Measurements from ENCODE around the gene SLC5A10. TPM values are rescaled to one million over a fixed set of nuclear protein-coding genes. Genes with fewer than 3 reads are reported as not detected.

Gene SLC5A10
- total RNA-seq, 1 experiment from 2014 or later: not detected

DNA sequence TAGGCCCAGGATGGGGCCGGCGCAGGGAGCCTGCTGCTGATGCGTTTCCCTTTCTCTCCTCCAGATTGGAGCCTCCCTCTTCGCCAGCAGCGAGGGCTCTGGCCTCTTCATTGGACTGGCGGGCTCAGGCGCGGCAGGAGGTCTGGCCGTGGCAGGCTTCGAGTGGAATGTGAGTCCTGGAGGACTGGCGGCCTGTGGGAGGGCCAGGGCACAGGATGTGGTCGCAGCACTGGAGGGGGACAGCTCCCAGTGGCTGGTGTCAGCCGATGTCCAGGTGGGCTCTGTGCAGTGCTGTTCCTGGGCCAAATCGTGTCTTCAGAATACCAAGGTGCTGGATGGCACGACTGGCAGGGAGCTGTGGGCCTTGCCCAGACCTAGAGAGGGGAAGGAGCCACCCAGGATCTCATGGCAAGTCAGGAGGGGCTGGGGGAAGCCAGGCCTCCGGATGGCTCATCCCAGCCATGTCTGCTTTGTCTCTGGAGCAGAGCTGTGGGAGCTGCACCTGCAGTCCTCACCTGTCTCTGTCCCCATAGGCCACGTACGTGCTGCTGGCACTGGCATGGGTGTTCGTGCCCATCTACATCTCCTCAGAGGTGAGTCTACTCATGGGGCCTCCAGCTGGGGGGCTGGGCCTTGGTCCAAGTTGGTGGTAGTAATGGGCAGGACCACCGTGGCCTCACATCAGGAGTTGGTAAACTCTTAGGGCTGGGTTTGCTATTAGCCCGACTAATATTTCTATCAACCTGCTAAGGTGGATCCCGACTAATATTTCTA, 7.3 kb downstream of the SLC5A10 start:
- Histone ChIP-seq H3K4me1 (ENCODE audit: insufficient read depth, low read length, poor library complexity, severe bottlenecking) (no peaks in the 10 kb centered on the region), H3K27me3 (replicated peaks; ENCODE audit: insufficient read depth, low read depth, low read length, poor library complexity) (no peaks in the 10 kb centered on the region), H3K4me3 (ENCODE audit: low read depth, low read length, poor library complexity, severe bottlenecking) (no peak overlapping the region), H3K27ac (ENCODE audit: low read depth, low read length, poor library complexity, severe bottlenecking) (no peak overlapping the region), H3K9me3 (ENCODE audit: low read depth, low read length, poor library complexity, severe bottlenecking) (no peaks in the 10 kb centered on the region), H3K36me3 (ENCODE audit: insufficient read depth, low read length, poor library complexity, severe bottlenecking) (no peaks in the 10 kb centered on the region)
- intact Hi-C loops (cut with micrococcal nuclease; ENCODE audit: unreplicated experiment): no loop called here
- TF ChIP-seq, protein P1, sequence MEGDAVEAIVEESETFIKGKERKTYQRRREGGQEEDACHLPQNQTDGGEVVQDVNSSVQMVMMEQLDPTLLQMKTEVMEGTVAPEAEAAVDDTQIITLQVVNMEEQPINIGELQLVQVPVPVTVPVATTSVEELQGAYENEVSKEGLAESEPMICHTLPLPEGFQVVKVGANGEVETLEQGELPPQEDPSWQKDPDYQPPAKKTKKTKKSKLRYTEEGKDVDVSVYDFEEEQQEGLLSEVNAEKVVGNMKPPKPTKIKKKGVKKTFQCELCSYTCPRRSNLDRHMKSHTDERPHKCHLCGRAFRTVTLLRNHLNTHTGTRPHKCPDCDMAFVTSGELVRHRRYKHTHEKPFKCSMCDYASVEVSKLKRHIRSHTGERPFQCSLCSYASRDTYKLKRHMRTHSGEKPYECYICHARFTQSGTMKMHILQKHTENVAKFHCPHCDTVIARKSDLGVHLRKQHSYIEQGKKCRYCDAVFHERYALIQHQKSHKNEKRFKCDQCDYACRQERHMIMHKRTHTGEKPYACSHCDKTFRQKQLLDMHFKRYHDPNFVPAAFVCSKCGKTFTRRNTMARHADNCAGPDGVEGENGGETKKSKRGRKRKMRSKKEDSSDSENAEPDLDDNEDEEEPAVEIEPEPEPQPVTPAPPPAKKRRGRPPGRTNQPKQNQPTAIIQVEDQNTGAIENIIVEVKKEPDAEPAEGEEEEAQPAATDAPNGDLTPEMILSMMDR (conservative IDR thresholded peaks at IDR 0.05; ENCODE audit: low read depth, low read length): no peak
- TF ChIP-seq EZH2 (IDR thresholded peaks at IDR 0.05; ENCODE audit: borderline replicate concordance, low read depth, low read length, poor library complexity, severe bottlenecking): no peak
- ChIA-PET POLR2A (ENCODE audit: low non-redundant PET) (no interaction called here), CTCF (no interaction called here)
- no peak for DNase-seq (ENCODE audit: low spot score)
- no TSS peak for BruUV-seq (replicated peaks)

DNA sequence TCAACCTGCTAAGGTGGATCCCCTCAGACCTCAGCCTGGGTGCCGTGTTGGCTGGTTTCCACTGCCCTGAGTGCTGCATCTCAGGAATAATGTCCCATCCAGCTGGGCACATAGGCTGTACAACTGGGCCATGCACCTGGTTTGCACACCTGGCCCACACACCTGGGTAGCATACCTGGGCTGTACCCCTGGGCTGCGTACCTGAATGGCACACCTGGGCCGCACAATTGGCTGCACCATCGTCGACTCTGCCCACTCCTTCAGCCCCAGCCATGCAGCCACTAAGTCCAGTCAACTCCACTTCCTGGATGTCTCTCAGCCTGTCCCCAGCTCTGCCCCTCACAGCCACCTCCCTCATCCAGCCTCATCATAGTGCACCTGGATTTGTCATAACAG, 7.9 kb downstream of the SLC5A10 start:
- Histone ChIP-seq H3K27ac (ENCODE audit: low read depth, low read length, poor library complexity, severe bottlenecking) (no peak overlapping the region), H3K4me3 (ENCODE audit: low read depth, low read length, poor library complexity, severe bottlenecking) (no peak overlapping the region), H3K9me3 (ENCODE audit: low read depth, low read length, poor library complexity, severe bottlenecking) (no peaks in the 10 kb centered on the region), H3K27me3 (replicated peaks; ENCODE audit: insufficient read depth, low read depth, low read length, poor library complexity) (no peaks in the 10 kb centered on the region), H3K36me3 (ENCODE audit: insufficient read depth, low read length, poor library complexity, severe bottlenecking) (no peaks in the 10 kb centered on the region), H3K4me1 (ENCODE audit: insufficient read depth, low read length, poor library complexity, severe bottlenecking) (no peaks in the 10 kb centered on the region)
- ChIA-PET CTCF (no interaction called here), POLR2A (ENCODE audit: low non-redundant PET) (no interaction called here)
- DNase-seq (ENCODE audit: low spot score): no peak
- no peak for TF ChIP-seq EZH2 (IDR thresholded peaks at IDR 0.05; ENCODE audit: borderline replicate concordance, low read depth, low read length, poor library complexity, severe bottlenecking)
- TF ChIP-seq, protein P1 (conservative IDR thresholded peaks at IDR 0.05; ENCODE audit: low read depth, low read length): no peak
- BruUV-seq (replicated peaks): no TSS peak
- intact Hi-C loops (cut with micrococcal nuclease; ENCODE audit: unreplicated experiment): no loop called here

DNA sequence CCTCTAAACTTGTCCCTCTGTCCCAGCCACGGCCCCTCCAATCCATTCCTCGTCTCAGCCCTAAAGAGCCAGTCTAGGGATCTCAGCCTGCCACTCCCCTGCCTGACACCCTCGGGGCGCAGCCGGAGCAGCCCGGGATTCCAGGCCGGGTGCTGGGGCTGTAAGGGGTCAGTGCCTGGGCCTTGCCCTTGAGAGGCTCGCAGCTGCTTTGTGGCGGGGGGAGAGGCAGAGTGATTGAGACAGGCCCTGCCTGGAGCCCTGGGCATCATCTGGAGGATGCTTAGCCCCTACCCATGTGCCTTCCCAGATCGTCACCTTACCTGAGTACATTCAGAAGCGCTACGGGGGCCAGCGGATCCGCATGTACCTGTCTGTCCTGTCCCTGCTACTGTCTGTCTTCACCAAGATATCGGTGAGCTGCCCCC, 8.3 kb downstream of the SLC5A10 start:
- Histone ChIP-seq H3K36me3 (ENCODE audit: insufficient read depth, low read length, poor library complexity, severe bottlenecking) (no peaks in the 10 kb centered on the region), H3K4me3 (ENCODE audit: low read depth, low read length, poor library complexity, severe bottlenecking) (no peak overlapping the region), H3K27ac (ENCODE audit: low read depth, low read length, poor library complexity, severe bottlenecking) (no peak overlapping the region), H3K9me3 (ENCODE audit: low read depth, low read length, poor library complexity, severe bottlenecking) (no peaks in the 10 kb centered on the region), H3K27me3 (replicated peaks; ENCODE audit: insufficient read depth, low read depth, low read length, poor library complexity) (no peaks in the 10 kb centered on the region), H3K4me1 (ENCODE audit: insufficient read depth, low read length, poor library complexity, severe bottlenecking) (no peaks in the 10 kb centered on the region)
- intact Hi-C loops (cut with micrococcal nuclease; ENCODE audit: unreplicated experiment): no loop called here
- CTCF ChIA-PET: interaction anchor here (0.9 to 1.1 kb wide), 2 partner anchors 15 to 40 kb away, joined by 3 to 6 read pairs; no protein-coding TSS in a partner anchor
- DNase-seq (ENCODE audit: low spot score): no peak
- BruUV-seq (replicated peaks): no TSS peak
- POLR2A ChIA-PET (ENCODE audit: low non-redundant PET): no interaction called here
- TF ChIP-seq, protein P1 (conservative IDR thresholded peaks at IDR 0.05; ENCODE audit: low read depth, low read length): no peak
- TF ChIP-seq EZH2 (IDR thresholded peaks at IDR 0.05; ENCODE audit: borderline replicate concordance, low read depth, low read length, poor library complexity, severe bottlenecking): no peak

Data from A673 (cell line).